Measurements from ENCODE around the gene SLC18B1. TPM values are rescaled to one million over a fixed set of nuclear protein-coding genes. Genes with fewer than 3 reads are reported as not detected.

Gene SLC18B1
- total and polyA plus RNA-seq, 2 of the 13 experiments (the other 11 are each of a cell fraction or from before 2014, with no cell fraction given), result 11.4 to 13.8 TPM

DNA sequence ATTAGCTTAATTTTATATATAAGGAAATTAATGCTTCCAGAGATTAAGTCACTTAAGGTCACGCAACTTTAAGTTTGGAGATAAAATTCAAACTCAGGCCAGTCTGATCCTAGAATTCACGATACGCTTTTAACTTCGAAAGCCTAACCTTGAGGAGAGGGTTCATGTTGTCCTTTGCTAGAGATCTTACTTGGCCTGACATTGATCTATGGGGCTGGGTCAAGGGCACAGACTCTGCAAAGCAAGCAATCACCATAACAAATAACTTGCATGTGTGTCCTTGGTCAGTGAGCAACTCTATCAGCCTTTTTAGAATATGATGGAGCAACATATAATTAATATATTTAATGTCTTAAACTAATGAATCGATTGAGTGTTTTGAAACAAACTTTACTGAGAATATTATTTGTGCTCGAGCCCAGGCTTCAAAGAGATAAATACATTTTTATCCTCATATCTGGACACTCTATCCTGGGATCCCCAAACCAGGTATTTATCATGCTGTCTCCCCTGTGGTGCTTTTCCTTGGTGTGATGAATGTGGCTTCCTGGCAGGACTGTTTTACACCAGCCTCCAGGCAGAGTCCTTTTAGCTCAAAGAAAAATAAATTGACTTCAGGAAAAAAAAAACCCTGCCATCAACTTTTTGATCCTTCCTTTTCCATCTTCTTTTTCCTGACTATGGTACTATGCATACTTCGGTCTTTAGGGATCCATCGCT lies 45.0 kb upstream of the SLC18B1 start:
- CTCF ChIA-PET (ENCODE audit: low intra/inter-chr PET ratio, low total read pairs), result no interaction called here
- 3% methylated on average over 8 of the region's 8 CpGs for WGBS (ENCODE audit: low lambda C conversion rate)
- TF ChIP-seq PRPF4 (IDR thresholded peaks at IDR 0.05; ENCODE audit: low read depth, low read length, poor library complexity, severe bottlenecking) (no peak), ZNF562 (CRISPR knock-in tag; IDR thresholded peaks at IDR 0.05; ENCODE audit: borderline replicate concordance) (no peak), HNF4A (CRISPR knock-in tag; IDR thresholded peaks at IDR 0.05) (peak; percentile 71), MATR3 (CRISPR knock-in tag; IDR thresholded peaks at IDR 0.05) (no peak), ZBTB7A (CRISPR knock-in tag; IDR thresholded peaks at IDR 0.05) (no peak), ZNF674 (CRISPR knock-in tag; IDR thresholded peaks at IDR 0.05; ENCODE audit: low read depth) (no peak), NR2F6 (IDR thresholded peaks at IDR 0.05) (peak; percentile 77), NR2F6 (CRISPR knock-in tag; IDR thresholded peaks at IDR 0.05) (peak; percentile 70), RORA (CRISPR knock-in tag; IDR thresholded peaks at IDR 0.05) (no peak), ZNF383 (CRISPR knock-in tag; IDR thresholded peaks at IDR 0.05; ENCODE audit: borderline replicate concordance) (no peak), EP300 (IDR thresholded peaks at IDR 0.05; ENCODE audit: low read depth in 2 of 2, low read length in 2 of 2) (peak in 1 of 2 experiments; percentile 41; a peak in 1 of 4 replicates), EP300 (CRISPR knock-in tag; IDR thresholded peaks at IDR 0.05; ENCODE audit: borderline replicate concordance) (no peak)
- TF ChIP-seq, protein P1, sequence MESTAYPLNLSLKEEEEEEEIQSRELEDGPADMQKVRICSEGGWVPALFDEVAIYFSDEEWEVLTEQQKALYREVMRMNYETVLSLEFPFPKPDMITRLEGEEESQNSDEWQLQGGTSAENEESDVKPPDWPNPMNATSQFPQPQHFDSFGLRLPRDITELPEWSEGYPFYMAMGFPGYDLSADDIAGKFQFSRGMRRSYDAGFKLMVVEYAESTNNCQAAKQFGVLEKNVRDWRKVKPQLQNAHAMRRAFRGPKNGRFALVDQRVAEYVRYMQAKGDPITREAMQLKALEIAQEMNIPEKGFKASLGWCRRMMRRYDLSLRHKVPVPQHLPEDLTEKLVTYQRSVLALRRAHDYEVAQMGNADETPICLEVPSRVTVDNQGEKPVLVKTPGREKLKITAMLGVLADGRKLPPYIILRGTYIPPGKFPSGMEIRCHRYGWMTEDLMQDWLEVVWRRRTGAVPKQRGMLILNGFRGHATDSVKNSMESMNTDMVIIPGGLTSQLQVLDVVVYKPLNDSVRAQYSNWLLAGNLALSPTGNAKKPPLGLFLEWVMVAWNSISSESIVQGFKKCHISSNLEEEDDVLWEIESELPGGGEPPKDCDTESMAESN (CRISPR knock-in tag; conservative IDR thresholded peaks at IDR 0.05), result no peak
- TF ChIP-seq, protein P2, sequence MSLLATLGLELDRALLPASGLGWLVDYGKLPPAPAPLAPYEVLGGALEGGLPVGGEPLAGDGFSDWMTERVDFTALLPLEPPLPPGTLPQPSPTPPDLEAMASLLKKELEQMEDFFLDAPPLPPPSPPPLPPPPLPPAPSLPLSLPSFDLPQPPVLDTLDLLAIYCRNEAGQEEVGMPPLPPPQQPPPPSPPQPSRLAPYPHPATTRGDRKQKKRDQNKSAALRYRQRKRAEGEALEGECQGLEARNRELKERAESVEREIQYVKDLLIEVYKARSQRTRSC (CRISPR knock-in tag; IDR thresholded peaks at IDR 0.05; ENCODE audit: low read depth), result no peak
- TF ChIP-seq, protein P3, sequence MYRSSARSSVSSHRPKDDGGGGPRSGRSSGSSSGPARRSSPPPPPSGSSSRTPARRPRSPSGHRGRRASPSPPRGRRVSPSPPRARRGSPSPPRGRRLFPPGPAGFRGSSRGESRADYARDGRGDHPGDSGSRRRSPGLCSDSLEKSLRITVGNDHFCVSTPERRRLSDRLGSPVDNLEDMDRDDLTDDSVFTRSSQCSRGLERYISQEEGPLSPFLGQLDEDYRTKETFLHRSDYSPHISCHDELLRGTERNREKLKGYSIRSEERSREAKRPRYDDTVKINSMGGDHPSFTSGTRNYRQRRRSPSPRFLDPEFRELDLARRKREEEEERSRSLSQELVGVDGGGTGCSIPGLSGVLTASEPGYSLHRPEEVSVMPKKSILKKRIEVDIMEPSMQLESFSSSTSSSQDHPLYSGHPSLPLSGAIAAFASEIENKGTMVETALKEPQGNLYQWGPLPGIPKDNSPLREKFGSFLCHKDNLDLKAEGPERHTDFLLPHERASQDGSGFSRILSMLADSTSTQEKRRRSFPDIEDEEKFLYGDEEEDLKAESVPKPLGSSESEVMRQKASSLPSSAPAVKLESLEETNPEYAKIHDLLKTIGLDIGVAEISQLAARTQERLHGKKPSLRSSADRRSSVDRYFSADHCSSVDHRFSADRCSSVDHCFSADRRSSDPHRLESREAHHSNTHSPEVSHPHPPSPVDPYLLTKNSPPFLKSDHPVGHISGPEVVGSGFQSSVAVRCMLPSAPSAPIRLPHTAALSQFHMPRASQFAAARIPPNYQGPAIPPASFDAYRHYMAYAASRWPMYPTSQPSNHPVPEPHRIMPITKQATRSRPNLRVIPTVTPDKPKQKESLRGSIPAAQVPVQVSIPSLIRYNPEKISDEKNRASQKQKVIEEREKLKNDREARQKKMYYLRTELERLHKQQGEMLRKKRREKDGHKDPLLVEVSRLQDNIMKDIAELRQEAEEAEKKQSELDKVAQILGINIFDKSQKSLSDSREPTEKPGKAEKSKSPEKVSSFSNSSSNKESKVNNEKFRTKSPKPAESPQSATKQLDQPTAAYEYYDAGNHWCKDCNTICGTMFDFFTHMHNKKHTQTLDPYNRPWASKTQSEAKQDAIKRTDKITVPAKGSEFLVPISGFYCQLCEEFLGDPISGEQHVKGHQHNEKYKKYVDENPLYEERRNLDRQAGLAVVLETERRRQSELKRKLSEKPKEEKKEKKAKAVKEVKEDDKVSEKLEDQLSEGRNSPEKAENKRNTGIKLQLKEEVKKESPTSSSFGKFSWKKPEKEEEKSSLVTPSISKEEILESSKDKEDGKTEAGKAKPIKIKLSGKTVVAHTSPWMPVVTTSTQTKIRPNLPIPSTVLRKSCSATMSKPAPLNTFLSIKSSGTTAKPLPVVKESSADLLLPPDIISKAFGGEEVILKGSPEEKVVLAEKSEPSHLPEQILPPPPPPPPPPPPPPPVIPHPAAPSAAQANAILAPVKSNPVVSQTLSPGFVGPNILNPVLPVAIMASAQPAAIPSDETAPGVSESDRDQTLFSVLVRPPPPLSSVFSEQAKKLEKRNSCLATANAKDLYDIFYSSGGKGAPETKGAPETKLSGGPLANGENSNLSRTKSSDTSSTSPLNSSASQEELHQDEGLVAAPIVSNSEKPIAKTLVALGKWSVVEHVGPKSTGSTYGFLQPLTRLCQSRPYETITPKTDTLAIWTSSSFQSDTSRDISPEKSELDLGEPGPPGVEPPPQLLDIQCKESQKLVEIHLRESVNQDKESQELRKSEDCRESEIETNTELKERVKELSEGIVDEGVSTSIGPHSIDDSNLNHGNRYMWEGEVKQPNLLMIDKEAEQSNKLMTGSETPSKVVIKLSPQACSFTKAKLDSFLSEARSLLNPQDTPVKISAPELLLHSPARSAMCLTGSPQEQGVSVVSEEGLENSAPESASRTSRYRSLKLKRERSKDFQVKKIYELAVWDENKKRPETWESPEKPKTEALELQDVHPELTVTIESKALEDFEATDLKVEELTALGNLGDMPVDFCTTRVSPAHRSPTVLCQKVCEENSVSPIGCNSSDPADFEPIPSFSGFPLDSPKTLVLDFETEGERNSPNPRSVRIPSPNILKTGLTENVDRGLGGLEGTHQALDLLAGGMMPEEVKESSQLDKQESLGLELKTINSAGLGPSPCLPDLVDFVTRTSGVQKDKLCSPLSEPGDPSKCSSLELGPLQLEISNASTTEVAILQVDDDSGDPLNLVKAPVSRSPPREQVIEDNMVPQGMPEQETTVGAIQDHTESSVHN (CRISPR knock-in tag; IDR thresholded peaks at IDR 0.05), result no peak

More for the DNA sequence above, 45.0 kb upstream of the SLC18B1 start:
- no TSS peak for BruUV-seq (replicated peaks)
- Histone ChIP-seq H3K79me2 (ENCODE audit: insufficient read depth, low read length) (no peaks in the 10 kb centered on the region), H3K4me3 (replicated peaks in 1 of 3; ENCODE audit: insufficient read depth in 1 of 3, low read depth in 2 of 3, low read length in 3 of 3) (no peak overlapping the region), H3K9ac (ENCODE audit: insufficient read depth, low read depth, low read length) (no peak overlapping the region), H3K9me3 (ENCODE audit: low read length) (no peaks in the 10 kb centered on the region), H2AFZ (ENCODE audit: low read length) (no peak overlapping the region), H3K27me3 (ENCODE audit: control insufficient read depth in 1 of 2, insufficient read depth in 2 of 2, low read length in 2 of 2) (no peaks in the 10 kb centered on the region), H3K4me2 (ENCODE audit: low read depth, low read length) (no peak overlapping the region), H3K36me3 (replicated peaks in 1 of 2; ENCODE audit: control insufficient read depth in 1 of 2, insufficient read depth in 2 of 2, low read length in 2 of 2) (no peaks in the 10 kb centered on the region), H3K4me1 (ENCODE audit: insufficient read depth, low read length) (no peaks in the 10 kb centered on the region), H3K27ac (ENCODE audit: extremely low read length, insufficient read depth, low read length) (no peak overlapping the region), H4K20me1 (ENCODE audit: insufficient read depth, low read length) (no peaks in the 10 kb centered on the region)
- in situ Hi-C loops (cut with HindIII; ENCODE audit: extremely low pct_ligation_motif_present, low pct_unique_long_range_greater_than_20kb), result no loop called here
- intact Hi-C loops (cut with micrococcal nuclease; ENCODE audit: unreplicated experiment), result no loop called here
- FAIRE-seq (peak; percentile 36), ATAC-seq (peak; percentile 87), DNase-seq (ENCODE audit: low spot score) (peak; percentile 22)
- POLR2A ChIA-PET, result no interaction called here

All from HepG2 (cell line).